GM19467 (cell line): ENCODE data around the gene PRLR.
"Not testable (repeated sequence)": the region's sequence is repeated elsewhere in the genome, so short reads cannot be mapped to it uniquely, and the experiment has no call there.

Experiments used
- ATAC-seq: cut with Tn5 transposase; IDR thresholded peaks from one replicate; pipeline ENCODE4 v1.9.1; 2021; ENCODE audit warnings: mild to moderate bottlenecking, moderate library complexity; ENCODE audit not compliant: unreplicated experiment

Gene PRLR

DNA sequence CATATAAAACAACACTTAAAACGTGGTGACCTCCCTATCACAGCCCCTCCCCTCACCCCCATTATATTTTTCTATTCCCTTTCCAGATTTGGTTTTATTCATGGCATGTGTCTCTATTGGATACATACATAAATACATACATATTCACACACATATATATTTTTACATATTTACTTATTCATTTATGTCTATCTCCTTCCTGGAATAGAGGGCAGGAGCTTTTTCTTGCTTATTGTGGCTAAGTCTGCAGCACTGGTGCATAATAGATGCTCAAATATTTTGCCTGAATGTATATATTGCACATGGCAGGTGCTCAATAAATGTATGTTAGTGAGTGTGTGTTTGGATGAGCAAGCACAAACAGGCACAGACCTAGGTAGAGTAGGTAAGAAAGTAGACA is 185.0 kb downstream of the PRLR start:
- no peak for ATAC-seq

DNA sequence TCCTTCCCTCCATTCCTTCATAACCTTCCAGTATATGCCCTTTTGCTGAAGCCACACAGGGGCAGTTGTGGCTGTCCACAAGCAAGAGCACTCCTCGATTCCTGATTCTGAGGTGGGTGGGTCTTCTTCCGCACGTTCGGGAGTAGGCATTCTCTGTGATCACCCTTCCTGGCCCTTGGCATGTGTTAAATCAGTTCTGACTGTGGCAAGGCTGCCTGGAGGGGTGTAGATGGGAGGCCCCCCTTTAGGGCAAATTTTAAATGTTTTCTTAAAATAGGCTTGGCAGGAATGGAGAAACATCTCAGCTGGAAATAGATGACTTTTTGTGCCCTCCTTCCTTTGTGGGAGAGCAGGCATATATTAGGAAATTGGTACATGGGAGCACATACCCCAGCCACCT is 185.6 kb downstream of the PRLR start:
- ATAC-seq = no peak

DNA sequence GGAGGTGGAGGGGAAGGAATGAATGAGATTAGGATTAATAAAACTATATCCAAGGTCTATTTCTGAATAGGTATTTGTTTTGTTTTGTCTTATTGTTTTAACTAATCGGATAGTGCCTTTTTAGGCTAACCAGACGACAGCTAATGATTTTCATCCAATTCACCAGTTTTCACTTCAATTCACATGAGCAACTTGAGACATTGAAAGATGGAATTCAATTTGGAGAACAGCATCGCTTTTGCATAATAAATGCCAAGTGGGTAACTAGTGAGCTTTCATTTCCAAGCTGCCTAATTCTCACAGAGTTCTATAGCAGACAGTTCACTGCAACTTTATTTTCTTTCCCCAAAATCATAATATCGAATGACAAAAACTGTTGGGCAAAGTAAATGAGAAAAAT is 187.5 kb downstream of the PRLR start:
- ATAC-seq = no peak

DNA sequence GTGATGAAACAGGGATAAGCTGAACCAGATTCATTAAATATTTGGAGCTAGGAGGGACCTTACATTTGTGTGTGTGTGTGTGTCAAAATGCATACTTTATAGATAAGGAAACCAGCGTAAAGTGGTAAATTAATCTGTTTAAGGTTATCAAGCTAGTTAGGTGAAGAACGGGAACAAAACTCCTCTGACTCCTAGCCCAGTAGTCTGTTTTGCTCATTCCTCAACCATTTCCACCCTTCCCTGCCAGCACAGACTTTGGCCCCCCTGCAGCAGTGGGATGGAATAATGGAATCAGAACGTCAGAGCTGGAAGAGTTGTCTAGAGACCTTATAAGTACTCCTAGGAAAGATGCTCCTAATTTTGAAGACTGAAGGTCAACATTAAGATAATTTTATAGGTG is 189.0 kb downstream of the PRLR start:
- no peak for ATAC-seq

DNA sequence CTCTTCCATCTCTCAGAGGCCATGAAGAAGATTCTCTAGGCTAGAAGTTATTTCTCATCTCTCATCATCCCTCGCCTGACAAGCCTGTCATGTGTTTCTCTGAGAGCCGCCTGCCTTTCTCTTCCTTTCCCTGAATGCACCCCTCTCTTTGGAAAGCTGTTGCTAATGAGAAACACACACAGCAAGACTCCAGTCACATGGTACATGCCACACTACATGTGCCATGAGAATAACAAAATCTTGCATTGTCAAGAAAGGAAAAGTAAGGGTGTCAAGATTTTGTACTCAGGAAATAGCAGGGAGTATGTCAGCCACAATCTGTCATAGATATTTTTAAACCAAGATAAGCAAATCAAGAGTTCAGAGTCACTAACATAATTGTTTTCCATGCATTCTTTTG is 191.4 kb downstream of the PRLR start:
- ATAC-seq = no peak

DNA sequence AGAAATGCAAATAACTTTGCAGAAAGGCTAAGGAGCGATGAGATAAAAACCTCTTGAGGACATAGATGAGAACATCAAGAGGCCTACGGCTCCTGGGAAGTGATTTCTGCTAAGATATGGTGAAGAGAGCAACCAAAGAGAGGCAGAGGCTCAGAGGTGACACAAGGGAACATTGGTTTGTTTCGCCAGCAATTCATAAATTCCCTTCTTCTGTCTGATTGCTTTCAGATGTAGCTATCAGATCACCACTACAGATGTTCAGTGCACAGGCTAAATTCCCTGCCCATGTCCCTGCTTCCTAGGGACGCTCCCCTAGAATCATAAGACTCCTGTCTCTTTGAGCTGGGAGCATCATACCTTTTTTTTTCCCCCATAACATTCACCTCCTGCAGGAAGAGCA is 193.8 kb downstream of the PRLR start:
- no peak for ATAC-seq

DNA sequence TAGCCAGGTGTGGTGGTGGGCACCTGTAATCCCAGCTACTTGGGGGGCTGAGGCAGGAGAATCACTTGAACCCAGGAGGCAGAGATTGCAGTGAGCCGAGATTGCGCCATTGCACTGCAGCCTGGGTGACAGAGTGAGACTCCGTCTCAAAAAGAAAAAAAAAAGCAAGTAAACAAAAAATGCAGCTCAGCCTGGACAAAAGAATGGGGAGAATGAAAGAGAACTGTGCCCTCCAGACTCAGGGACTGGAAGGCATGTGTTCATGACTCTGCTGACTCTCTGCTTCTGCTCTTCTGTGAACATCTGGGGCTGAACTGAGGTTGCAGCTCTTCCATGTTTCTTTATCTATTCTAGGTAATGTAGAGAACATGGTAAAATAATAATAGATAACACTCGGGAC is 194.4 kb downstream of the PRLR start:
- ATAC-seq = not testable (repeated sequence)

DNA sequence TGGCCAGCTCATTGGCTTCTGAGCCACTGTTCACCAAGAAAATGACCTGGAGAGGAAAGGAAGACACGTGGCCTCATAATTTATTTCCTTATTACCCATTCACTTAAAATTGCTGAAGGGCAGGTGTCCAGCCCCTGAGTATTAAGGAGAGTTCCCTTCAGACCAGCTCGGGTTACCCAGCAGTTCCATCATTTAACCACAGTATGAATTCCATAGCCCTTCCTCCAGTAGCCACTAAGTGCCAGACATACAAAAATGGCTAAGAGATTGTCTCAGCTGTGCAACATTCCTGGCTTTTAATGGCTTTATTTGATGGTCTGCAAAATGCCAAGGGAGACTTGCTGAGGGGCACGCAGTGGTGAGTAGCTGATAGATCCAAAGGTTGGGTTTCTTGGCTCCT is 195.0 kb downstream of the PRLR start:
- ATAC-seq = no peak

DNA sequence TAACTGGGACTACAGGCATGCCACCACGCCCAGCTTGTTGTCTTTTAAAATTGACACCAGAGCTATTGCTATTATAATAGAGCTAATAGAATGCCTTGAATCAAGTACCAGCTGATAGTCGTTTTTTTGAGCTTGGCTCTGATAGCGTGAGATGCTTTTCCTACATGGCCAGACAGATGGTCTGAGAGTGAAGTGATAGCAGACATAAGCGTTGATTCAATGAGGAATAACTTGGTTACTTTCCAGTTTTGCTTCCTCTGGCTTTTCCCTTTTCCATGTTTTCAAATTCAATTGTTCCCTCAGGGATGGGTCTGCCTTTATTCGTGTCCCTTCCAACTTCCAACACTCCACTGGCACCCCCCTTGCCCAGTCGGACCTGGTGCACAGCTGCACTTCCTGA is 197.9 kb downstream of the PRLR start:
- no peak for ATAC-seq

DNA sequence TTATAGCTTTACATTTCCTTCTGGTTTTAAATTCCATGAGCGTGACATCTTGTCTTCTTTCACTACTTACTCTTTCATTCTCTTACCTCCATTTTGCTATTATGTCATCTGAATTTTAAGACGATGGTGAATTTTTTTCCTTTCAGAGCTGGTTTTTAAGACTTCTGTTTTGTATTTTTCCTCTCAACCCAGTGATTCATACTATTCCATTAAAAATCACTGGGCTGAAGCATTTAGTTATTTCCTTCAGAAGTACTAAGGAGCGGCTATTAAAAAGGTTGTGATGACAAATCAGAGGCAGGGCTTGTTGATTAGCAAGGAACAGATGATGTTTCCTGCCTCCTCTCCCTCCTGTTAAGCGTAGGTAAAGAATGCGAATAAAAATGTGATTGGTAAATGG is 199.0 kb downstream of the PRLR start:
- no peak for ATAC-seq

DNA sequence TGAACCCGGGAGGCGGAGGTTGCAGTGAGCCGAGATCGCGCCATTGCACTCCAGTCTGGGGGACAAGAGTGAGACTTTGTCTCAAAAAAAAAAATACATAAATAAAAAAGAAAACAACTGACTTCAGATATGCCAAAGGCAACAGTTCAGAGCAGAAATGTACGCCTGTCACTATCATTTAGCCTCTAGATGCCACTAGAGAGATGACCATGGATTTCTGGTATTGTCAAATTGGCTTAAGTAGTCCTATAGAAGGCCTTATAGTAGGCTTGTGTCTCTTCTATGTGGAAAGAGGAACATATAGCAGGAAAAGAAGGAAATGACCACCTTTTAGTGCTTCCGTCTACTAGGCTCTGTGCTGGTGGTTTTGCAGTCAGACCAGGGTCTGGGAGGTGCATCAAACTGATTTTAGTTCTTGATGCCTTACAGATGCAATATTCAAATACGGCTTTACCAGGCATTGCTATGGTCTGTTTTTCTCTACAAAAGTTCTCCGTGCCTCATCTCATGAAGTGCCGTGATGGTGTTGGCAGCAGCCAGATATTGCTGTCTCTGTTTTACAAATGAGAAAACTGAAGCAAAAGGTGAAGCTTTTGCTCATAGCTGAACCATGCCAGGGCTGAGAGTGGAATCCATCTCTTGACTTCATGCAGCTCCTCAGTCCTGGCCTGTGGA is 199.7 kb downstream of the PRLR start:
- no peak for ATAC-seq

DNA sequence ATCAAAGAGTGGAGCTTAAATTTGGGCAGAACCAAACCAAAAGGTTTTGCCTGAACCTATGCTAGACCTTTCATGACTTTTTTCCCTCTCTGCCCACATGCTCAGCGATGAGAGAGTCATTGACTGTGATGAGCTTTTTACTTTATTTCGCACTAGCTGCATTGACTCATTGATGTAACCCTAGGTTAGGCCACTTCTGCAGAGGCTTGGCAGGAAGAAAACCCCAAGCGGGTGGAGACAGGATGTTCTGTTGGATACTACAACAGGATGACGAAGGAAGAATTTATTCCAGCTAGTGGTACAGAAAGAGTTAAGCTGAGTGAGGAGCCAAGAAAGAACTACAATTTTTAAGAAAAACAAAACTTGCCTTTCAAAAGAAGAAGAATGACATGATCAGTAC is 201.0 kb downstream of the PRLR start:
- no peak for ATAC-seq

DNA sequence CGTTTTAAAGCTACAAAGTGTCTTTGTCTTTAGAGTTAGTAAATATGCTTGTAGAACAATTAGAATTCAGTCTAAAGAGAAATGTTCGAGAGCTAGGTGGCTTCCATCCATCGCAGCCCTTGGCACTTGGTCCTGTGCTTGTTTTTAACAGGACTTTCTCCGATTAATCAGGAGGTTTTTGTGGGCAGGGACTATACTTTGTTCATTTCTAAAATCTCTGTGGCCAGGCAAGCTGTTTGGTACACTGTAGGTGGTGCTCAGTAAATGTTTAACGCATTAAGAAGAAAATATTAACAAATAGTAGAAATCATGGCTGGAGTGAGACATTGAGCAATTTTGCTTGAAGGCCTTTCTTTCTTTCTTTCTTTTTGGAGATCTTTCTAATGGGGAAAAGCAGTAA is 203.3 kb downstream of the PRLR start:
- no peak for ATAC-seq

DNA sequence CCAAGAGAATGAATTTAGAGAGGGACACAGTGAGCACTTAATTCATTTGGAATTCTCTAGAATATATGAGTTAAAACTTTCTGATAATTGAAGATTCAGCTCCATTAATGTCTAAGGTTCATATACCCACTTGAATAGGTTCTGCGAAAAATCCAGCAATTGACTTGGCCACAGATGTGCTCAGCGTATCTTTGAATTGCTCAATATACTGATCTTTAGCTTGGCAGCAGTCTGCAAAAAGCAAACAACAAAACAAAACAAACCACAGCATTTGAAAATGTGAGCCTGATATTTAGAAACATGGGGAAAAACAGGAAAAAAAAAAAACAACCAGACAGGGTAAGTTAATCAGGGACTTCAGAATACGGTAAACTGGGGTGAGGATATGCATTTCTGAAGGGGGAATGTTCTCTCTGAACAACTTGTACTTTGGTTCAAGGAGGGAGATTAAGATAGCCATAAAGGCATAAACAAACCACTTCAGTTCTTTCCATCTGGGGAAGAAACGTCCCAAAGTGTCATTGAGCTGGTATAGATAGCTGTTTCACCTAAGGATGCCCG is 203.9 kb downstream of the PRLR start:
- no peak for ATAC-seq

DNA sequence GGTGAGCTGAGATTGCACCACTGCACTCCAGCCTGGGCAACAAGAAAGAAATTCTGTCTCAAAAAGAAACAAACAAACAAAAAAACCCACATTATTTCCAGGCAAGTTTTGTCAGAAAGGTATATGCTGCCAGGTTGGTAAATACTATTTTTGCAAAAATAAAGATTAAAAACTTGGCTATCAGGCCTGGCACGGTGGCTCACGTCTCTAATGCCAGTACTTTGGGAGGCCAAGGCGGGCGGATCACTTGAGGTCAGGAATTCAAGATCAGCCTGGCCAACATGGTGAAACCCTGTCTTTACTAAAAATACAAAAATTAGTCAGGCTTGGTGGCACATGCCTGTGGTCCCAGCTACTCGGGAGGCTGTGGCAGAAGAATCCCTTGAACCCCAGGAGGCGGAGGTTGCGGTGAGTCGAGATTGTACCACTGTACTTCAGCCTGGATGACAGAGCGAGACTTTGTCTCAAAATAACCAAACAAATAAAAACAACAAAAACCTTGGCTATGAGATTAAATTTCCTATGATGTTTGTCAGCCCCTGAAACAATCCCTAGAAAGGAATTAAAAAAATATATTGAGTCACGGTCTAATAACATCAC is 205.3 kb downstream of the PRLR start:
- ATAC-seq = no peak

DNA sequence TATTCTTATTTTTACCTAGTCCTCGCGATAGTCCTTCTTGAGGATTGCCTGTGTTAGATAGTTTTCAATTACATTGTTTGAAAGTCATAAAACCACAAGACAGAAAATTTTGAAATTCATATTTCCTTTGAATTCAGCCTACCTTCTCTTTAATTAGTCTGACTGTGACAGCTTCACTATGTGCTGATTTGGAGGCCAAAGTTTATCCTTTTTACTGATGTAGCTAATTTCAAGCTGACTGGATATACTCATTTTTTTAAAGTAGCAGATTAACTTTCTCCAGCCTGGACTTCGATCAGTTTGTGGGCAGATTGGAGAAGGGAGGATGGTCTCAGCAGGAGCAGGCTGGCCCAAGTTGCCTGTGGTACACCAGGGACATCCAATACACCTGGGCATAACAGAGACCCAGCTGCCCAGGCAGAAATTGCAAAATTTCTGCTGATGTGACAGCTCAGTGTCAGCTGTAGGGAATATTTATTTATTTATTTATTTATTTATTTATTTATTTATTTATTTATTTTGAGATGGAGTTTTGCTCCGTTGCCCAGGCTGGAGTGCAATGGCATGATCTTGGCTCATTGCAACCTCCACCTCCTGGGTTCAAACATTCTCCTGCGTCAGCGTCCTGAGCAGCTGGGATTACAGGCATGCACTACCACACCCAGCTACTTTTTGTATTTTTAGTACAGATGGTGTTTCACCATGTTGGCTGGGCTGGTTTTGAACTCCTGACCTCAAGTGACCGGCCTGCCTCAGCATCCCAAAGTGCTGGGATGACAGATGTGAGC is 206.7 kb downstream of the PRLR start:
- no peak for ATAC-seq

DNA sequence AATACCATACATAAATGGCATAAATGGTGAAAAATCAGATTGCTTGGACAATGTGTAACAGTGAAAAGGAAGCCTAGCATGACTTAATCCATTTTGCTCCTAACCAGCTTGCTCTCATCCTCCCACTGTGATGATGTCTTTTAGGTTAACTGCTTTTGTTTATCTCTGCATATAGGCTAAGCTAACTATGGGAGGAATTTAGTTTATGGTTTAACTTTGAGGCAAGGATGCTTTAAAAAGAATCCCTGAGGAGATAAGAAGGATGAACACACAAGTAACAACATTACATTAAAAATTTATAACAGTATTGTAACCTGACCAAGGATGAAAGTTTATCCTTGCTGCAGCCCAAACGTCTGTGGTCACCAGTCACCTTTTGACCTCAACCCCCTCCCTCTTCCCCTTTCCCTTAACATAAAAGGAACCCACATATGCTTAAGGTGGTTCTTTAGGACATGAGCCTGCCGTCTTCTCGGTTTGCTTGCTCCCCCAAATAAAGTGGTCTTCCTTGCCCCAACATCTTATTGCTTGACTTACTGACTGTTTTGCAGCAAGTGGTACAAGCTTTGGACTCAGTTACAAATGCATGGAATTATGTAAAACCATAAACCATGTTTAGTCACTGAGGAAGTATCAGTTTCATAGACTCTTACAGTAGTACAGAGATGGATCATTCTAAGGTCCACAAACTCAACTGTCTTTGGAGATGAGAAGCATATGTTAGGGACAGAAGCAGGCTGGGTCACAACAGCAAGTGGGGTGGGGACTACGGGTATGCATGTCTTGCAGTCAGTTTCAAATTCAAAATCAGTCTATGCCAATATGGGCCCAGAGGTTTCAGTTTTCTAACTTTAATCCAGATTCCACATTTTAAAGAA is 213.9 kb downstream of the PRLR start:
- peak; percentile 88 for ATAC-seq

DNA sequence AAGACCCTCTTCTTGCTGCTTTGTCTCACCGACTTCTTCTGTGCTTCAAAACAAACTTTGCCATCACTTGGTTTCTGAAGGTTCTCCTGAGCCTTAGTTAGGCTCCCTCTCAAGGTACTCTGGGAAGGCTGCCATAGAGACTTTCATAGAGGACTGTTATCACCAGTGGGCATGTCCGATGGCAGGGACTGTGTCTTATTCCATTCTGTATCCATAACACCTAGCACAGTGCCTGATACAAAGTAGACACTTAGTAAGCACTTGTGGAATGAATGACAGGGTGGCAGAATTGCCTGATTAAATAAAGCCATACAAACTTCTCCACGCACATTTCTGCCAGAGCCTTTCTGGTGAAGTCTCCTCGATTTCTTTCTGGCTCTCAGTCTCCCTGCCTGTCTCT is 215.2 kb downstream of the PRLR start:
- ATAC-seq = no peak

DNA sequence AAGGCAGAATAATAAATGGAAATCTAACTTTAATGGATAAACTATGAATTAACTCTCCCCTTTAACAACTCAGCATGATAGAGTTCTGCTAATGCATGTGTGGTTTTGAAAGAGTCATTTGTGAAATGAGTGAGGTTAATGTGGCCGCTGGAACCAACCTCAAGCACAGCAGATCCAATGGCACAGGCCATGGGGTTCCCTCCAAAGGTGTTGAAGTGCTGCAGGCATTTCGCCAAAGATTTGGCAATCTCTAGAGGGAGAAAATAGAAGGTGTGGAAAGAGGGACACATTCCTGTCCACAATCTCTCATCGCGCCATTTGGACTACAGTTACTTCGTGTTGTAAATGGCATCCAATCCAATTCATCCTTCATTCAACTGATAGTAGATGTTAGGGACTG is 217.5 kb downstream of the PRLR start:
- no peak for ATAC-seq

DNA sequence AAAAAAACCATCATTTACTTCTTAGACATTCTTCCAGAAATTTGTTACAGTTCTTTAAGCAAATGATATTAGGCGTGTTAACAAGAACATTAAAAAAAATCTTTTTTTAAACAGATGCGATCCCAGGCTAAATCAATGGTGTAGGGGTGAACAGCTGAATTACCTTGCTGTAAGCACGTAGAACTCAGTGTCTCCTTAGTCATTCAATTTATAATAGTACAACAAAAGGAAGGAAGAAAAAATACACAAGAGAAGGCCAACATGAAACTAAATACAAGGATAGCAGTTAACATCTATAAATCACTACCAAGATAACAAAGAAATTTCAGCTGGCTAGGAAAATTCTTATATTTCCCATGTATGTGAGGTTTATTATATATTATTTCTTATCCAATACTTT is 217.9 kb downstream of the PRLR start:
- no peak for ATAC-seq

DNA sequence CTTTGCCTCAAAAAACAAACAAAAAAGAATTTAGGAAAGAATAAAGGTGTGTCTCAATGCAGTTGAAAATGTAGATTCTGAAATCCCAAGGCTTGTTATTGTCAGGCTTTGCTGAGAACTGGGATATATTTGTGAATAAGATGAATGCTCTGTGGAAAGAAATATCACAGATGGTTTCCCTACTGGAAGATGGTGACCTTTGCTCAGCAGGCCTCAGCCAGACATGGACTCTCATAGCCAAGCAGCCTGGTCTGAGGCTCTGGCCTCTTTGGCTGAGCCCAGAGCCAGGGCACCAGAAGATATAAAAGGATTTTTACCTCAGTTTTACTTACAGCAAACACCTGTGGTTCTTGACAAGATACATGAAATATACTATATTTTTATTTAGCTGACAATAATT is 219.6 kb downstream of the PRLR start:
- ATAC-seq = no peak
